ENCODE measurements around the gene NHS. TPM values are rescaled to one million over a fixed set of nuclear protein-coding genes. Genes with fewer than 3 reads are reported as not detected.

The NHS gene
- total and polyA plus RNA-seq, 2 of the 4 experiments (the other 2 are of a cell fraction) = 0.36 to 0.90 TPM

DNA sequence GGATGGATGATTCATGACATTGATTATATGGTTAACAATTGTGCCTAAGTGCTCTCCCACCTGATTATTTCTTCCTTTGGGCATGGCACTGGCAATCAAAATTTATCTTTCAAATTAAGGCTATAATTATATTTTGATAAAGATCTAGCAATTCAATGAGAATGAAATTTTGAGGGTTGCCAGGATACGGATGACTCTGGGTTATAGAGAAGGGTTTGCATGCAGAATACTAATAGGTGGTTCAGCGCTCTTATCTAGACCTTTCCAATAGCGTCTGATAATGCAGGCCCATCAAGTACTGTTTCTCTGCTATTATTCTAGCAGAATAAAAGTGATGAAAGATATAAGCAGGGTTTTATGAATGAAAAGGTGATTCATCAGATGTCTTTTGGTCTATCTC is 287.4 kb downstream of the NHS start:
- ATAC-seq (ENCODE audit: low read depth) = no peak
- H3K27me3 ChIP-seq (ENCODE audit: control insufficient read depth, insufficient read depth, low read length) = no peaks in the 10 kb centered on the region; the same call in none of the 2 replicates
- no peak overlapping the region for H3K56ac ChIP-seq (ENCODE audit: extremely low read depth, insufficient read depth, low read length)
- no peak overlapping the region for H4K8ac ChIP-seq (ENCODE audit: low read depth in 2 of 2, low read length in 2 of 2)
- no peak overlapping the region for H2AFZ ChIP-seq (replicated peaks; ENCODE audit: low read length, poor library complexity)
- no peak overlapping the region for H3K14ac ChIP-seq (replicated peaks; ENCODE audit: low read depth, low read length)
- H3K27ac ChIP-seq (ENCODE audit: insufficient read depth, low read length) = no peak overlapping the region
- H2BK120ac ChIP-seq (ENCODE audit: low read depth, low read length) = no peak overlapping the region
- no peak overlapping the region for H3K4ac ChIP-seq (ENCODE audit: low read depth, low read length)
- no peaks in the 10 kb centered on the region for H3K36me3 ChIP-seq (ENCODE audit: control insufficient read depth, insufficient read depth, low read length)
- no peak overlapping the region for H2AK9ac ChIP-seq (replicated peaks; ENCODE audit: low read depth, low read length, poor library complexity)
- H3K18ac ChIP-seq (ENCODE audit: low read depth, low read length) = no peak overlapping the region
- no peak overlapping the region for H2BK20ac ChIP-seq (ENCODE audit: low read depth, low read length)
- H3K4me2 ChIP-seq (ENCODE audit: low read depth, low read length) = no peak overlapping the region
- no peak overlapping the region for H4K91ac ChIP-seq (ENCODE audit: insufficient read depth, low read depth, low read length)
- H3K9me3 ChIP-seq (ENCODE audit: control insufficient read depth, insufficient read depth, low read length) = no peaks in the 10 kb centered on the region
- no peak overlapping the region for H2AK5ac ChIP-seq (ENCODE audit: low read depth, low read length)
- WGBS, 2 experiments (ENCODE audit: extremely low coverage in 2 of 2, insufficient read length in 1 of 2) = no CpG with 5 or more reads among the region's 3 CpGs
- intact Hi-C loops (cut with micrococcal nuclease) = no loop called here
- H4K5ac ChIP-seq (ENCODE audit: low read depth, low read length) = no peak overlapping the region
- no peak overlapping the region for H3K23ac ChIP-seq (ENCODE audit: low read depth, low read length)
- DNase-seq = no peak
- no peaks in the 10 kb centered on the region for H3K79me1 ChIP-seq (ENCODE audit: low read depth in 1 of 2, low read length in 2 of 2)
- no peak for TF ChIP-seq CHD1 (IDR thresholded peaks at IDR 0.05; ENCODE audit: low read depth, low read length)
- no peak for TF ChIP-seq NFE2L2 (IDR thresholded peaks at IDR 0.05; ENCODE audit: low read depth, low read length)
- TF ChIP-seq BHLHE40 (IDR thresholded peaks at IDR 0.05; ENCODE audit: low read depth, low read length) = no peak
- TF ChIP-seq, protein P1, sequence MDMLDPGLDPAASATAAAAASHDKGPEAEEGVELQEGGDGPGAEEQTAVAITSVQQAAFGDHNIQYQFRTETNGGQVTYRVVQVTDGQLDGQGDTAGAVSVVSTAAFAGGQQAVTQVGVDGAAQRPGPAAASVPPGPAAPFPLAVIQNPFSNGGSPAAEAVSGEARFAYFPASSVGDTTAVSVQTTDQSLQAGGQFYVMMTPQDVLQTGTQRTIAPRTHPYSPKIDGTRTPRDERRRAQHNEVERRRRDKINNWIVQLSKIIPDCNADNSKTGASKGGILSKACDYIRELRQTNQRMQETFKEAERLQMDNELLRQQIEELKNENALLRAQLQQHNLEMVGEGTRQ (IDR thresholded peaks at IDR 0.05; ENCODE audit: low read depth, low read length) = no peak
- TF ChIP-seq RCOR1 (IDR thresholded peaks at IDR 0.05; ENCODE audit: insufficient replicate concordance, low read length) = no peak
- TF ChIP-seq CEBPB (IDR thresholded peaks at IDR 0.05; ENCODE audit: low read depth, low read length) = no peak
- TF ChIP-seq CTCF (conservative IDR thresholded peaks at IDR 0.05; ENCODE audit: low read depth, low read length) = no peak
- no peak for TF ChIP-seq SMC3 (IDR thresholded peaks at IDR 0.05; ENCODE audit: low read depth, low read length)
- TF ChIP-seq RAD21 (IDR thresholded peaks at IDR 0.05; ENCODE audit: low read length) = no peak
- TF ChIP-seq MAZ (IDR thresholded peaks at IDR 0.05; ENCODE audit: borderline replicate concordance, low read depth, low read length) = no peak
- TF ChIP-seq FOS (IDR thresholded peaks at IDR 0.05; ENCODE audit: low read depth, low read length) = no peak
- no peak overlapping the region for H2BK5ac ChIP-seq (ENCODE audit: low read depth, low read length, poor library complexity, severe bottlenecking)
- no TSS peak for BruUV-seq (replicated peaks)
- no peaks in the 10 kb centered on the region for H4K20me1 ChIP-seq (ENCODE audit: insufficient read depth, low read length)
- ChIA-PET POLR2A (ENCODE audit: unreplicated experiment) (no interaction called here), CTCF (no interaction called here)
- peaks cover 3% of the 10 kb centered on the region for H3K4me1 ChIP-seq (ENCODE audit: control insufficient read depth, insufficient read depth, low read length)
- in situ Hi-C loops (cut with MboI; ENCODE audit: low sequenced_read_pairs) = no loop called here
- H3K9me1 ChIP-seq (ENCODE audit: insufficient read depth, low read length) = no peaks in the 10 kb centered on the region
- H3K4me3 ChIP-seq (ENCODE audit: insufficient read depth, low read depth, low read length) = no peak overlapping the region
- H3K9ac ChIP-seq (ENCODE audit: low read depth, low read length) = no peak overlapping the region
- no peak overlapping the region for H2BK15ac ChIP-seq (ENCODE audit: low read depth, low read length)
- dilution Hi-C loops (cut with HindIII; ENCODE audit: low sequenced_read_pairs, unreplicated experiment) = no loop called here
